SH-SY5Y (cell line): ENCODE data around the gene RGS11.

Experiments
- GATA2 ChIP-seq: IDR thresholded peaks from 2 replicates; pipeline ENCODE4 v1.6.1; 2011; ENCODE audit warnings: mild to moderate bottlenecking, low read depth, low read length
- GATA3 ChIP-seq: IDR thresholded peaks from 2 replicates; pipeline ENCODE4 v1.6.1; 2011; ENCODE audit warnings: low read depth, mild to moderate bottlenecking, low read length, moderate library complexity

GRCh38 chr16:301235-301634 is 25.5 kb upstream of the RGS11 start:
- TF ChIP-seq GATA2 (no peak), GATA3 (no peak)
